GM19455 (cell line): ENCODE results near the gene STRBP.
"Not testable (repeated sequence)": the region's sequence is repeated elsewhere in the genome, so short reads cannot be mapped to it uniquely, and the experiment has no call there.

Source experiments
- ATAC-seq: cut with Tn5 transposase; IDR thresholded peaks from one replicate; pipeline ENCODE4 v1.9.1; 2021; ENCODE audit not compliant: unreplicated experiment

The STRBP gene

DNA sequence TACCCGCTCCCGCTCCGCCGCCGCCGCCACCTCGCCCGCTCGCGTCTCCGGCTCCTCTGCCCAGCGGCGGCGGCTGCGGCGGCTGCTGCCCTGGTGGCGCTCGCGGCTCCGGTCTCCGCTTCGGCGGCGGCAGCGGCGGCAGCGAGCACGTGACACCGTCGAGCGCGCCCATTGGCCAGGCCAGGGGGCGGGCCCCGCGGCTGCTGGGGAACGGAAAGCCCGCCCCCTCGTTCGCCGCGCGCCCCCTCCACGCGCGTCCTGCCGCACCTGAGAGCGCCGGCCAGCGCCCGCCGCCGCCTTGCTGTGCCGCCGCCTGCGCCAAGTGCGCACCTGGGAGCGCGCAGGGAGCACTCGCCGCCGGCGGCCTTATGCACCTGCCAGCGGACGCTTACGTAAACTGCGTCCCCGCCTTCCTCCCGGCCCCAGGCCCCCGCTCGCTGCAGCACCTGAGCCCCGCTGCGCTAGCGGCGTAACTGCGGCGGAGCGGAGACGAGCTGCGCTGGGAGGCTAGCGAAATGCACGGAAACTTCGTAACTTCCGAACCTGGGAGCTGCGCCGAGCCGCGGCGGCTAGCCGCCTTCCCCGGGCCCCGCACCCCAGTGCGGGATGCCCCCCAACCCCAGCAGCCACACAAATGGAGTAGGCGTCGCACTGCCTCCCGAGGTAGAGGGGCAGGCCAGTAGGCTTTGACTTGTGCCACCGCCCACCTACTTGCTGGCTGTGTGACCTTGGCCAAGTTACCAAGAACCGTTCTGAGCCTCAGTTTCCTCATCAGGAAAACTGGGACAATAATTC lies at the start of gene STRBP:
Gene STRBP (minus strand): TSS at position 122 of the 795 bp plus-strand sequence. CDS start 84,452 bp downstream, outside the sequence.
- peak; percentile 83 for ATAC-seq

DNA sequence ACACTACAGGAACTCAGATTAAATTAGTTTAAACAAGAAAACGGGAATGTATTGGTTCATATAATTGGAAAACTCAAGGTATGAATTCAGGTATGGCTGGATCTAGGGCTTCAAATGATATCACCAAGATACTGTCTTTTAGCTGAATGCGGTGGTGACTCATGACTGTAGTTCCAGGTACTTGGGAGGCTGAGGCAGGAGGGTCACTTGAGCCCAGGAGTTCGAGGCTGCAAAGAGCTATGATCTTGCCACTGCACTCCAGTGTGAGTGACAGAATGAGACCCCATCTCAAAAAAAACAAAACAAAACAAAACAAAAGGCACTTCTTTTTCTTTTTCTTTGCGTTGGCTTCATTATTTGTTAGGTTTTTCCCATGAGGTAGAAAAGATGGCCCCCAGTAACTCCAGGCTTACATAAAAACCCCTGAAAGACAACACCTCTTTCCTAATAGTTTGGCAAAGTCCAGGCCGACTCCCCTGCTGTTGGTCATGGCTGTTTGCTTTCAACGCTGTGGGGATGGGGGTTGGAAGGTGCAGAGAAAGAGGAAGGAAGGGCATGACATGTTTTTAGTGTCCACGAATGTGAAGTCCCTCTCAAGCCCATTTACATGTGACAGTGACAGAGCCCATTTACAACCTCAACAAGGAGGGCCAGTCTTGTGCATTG lies 47.8 kb upstream of the STRBP start:
- ATAC-seq, result no peak

DNA sequence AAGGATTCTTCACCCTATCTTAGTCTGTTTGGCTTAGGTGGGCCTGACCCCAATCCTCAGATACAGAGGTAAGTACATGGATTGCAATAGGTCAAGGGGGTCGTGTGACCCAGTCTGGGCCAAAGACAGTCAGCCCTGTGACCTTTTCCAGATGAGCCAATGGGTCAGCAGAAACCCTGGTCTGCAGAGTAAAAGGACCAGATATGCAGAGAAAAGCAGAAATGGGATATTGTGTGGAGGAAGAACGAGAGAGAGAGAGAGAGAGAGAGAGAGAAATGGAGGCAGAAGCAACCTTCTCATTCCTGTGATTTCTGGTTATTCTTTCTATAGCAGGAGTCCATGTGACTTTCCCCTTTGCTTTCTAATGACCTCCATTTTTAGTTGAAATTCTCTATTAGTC lies 47.2 kb upstream of the STRBP start:
- ATAC-seq, result no peak

DNA sequence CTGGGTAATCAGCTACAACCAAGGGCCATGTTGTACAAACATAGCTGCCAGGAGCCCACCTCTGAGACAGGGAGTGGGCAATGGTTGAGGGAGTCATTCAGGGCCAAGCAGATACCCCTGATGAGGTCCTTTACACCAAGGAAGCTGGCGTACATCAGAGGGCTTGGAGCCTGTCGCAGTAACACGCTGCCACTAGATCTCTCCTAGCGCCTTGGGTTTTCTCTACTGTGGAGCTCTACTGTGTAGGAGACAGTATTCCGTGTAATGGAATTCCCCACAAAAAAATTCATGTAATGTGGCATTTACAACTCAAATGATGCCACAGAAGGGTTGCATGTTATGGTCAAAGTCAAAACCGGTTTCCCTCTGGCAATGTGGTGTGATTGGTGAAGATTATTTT lies 46.2 kb upstream of the STRBP start:
- ATAC-seq, result no peak

DNA sequence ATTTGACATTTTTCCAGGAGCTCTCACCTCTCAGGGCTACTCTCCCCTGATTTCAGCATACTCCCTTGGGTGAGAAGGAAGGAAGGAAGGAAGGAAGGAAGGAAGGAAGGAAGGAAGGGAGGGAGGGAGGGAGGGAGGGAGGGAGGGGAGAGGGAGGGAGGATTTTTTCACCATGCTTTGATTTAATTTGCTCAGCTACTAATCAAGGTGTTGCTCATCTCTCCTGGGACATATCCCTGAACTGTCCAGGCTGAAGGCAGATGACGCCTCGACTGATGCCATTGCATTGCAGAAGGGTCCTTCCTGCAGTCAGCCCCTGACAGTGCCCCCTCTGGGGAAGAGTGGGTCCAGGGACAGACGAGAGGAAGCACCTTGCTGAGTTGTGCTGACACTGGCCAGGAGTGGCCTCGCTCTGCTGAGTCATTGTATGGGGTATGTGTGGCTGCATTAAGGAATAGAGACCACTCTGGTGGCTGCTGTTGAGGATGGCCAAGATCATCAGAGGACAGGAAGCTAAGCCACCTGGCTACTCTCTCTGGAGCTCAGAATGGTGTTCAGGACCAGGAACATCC lies 44.0 kb upstream of the STRBP start:
- ATAC-seq, result no peak

DNA sequence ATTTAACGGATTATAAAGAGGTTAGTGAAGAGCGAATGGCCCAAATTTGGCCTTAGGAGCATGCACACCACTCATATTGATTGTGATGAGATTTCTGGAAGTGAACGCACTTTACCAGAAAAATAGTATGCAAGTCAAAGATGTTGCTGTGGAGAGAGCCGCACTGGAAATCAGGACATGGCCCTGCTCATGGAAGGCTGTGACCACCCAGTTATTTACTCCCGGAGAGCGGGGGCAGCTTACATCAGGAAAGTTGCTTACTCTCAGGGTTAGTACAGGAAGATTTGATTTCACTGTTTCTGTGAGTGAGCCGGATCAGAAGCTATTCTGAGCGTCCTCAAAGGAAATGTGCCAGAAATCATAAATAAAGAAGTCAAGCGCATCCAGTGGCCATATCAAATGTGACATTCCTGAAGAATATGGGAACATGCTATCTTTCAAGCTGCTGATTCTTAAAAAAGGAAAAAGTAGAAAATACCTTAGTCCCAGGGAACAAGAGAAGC lies 42.9 kb upstream of the STRBP start:
- no peak for ATAC-seq

DNA sequence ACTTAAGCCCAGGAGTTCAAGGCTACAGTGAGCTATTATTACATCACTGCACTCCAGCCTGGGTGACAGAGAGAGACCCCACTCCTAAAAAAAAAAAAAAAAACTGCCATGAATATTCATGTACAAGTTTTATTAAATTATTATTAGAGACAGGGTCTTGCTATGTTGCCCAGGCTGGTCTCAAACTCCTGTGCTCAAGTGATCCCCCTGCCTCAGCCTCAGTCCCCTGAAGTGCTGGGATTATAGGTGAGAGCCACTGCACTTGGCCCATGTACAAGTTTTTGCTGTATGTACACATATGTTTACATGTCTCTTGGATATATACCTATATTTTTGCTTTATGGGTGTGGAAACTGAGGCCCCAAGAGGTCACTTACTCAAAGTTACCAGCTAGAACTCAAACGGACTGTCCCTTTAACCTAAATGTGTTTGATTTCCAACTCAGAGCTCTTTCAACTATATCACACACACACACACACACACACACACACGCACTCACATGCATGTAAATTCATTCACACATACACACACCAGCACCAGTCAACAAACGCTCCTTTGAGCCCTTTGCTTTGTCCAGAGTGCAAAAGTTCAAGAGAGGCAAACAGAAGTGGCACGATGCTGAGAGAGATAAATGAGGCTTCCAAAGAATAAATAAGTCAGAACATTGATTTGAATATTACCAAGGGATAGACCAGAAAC lies 42.3 kb upstream of the STRBP start:
- no peak for ATAC-seq

DNA sequence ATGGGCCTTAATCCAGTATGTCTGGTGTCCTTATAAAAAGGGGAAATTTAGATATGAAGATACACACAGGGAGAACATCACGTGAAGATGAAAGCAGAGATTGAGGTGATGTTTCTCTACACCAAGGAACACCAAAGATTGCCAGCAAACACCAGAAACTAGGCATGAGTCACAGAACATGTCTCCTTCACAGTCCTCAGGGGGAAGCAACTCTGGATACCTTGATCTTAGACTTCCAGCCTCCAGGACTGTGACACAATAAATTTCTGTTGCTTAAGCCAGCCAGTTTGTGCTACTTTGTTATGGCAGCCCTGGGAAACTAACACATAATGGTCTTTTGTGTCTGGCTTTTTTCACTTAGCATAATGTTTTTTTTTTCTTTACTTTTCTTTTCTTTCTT lies 41.2 kb upstream of the STRBP start:
- no peak for ATAC-seq

DNA sequence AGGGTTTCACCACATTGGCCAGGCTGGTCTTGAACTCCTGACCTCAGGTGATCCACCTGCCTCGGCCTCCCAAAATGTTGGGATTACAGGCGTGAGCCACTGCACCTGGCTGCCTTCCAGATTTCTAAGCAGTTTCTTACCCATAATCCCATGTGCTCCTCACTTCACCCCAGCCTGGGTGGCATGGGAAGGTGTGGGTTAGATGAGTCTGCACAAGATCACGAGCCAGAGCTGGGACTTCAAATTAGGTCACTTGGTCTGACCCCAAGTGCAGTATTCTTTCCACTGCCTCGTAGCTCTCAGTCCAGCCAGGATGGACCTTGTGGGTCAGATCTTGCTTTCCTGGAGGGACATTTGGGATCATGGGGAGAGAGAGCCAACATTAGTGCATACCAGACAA lies 37.5 kb upstream of the STRBP start:
- ATAC-seq, result no peak

DNA sequence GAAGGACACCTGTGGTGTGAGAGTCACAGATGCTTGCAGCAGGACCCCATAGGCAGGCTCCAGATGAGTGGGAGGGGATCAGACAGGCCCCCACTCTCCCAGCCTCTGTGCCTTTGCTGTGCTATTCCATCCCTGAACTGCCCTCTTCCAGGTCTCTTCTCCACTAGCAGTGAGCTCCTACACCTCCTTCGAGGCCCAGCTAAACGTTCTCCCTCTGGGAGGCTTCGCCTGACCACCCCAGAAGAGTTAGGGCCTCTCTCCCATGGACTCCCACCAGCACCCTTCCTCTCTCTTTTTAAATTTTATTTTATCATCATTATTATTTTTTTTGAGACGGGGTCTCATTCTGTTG lies 35.9 kb upstream of the STRBP start:
- ATAC-seq, result no peak

DNA sequence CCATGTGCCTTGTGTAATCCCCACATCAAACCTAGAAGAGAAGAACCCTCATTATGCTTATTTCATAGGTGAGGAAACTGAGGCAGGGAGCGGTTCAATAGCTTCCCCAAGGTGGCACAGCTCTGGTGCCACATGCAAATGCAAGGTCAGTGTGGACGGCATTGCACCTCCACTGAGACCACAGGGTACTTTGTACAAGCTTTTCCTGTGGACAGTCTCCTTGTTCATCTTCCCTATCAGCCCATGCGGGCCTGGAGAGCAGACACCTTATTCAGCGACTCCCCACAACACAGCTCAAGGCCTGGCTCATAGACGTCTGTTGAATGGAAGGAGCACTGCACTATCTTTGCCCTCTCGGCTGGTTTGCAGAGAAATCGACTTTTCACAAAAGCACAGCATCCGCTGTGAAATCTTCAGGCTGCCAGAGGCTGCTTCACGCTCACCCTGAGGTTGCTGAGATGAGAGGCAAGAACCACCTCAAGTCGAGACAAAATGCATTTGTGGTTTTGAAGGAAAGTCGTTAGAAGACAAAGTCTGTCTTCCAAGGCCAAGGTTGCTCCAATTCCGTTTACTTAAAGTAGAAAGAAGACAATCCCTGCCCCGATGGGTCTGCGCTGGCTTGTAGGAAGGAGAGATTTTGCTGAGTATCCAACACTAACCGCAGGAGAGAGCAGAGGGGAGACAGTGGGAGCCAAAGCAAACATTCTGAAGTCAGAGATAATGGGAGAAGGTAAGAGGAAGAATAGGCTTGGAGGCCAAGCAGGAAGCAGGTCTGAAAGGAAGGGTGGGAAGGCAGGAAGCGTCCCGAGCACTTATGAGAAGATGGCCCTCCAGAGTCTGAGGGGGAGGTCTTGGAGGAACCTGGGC lies 34.2 kb upstream of the STRBP start:
- no peak for ATAC-seq

DNA sequence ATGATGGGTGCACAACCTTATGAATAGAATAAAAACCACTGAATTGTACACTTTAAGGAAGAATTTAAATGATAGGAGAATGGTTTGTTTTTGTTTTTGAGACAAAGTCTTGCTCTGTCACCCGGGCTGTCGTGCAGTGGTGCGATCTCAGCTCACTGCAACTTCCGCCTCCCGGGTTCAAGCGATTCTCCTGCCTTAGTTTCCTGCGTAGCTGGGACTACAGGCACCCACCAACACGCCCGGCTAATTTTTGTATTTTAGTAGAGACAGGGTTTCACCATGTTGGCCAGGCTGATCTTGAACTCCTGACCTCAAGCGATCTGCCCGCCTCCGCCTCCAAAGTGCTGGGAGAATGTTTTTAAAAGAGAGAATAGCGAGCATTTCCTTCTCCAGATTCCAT lies 33.5 kb upstream of the STRBP start:
- ATAC-seq, result not testable (repeated sequence)

DNA sequence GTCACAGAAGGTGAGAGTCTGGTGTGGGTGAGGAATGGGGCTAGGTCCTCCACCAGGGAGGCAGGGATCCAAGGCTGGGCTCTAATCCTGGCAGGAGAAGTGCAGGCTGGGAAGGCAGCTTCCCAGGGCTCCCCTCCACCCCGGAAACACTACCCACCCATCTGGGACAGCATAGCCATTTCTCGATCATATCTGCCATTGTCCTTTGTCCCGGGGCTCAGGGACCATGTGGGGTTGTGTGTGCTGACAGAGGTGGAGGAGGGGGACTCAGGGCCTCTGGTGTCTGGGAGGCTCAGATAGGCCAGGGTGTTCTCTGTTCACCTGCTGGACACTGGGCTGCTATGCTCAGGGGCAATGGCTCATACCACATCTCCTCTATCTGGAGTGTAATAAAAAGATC lies 32.2 kb upstream of the STRBP start:
- ATAC-seq, result no peak

DNA sequence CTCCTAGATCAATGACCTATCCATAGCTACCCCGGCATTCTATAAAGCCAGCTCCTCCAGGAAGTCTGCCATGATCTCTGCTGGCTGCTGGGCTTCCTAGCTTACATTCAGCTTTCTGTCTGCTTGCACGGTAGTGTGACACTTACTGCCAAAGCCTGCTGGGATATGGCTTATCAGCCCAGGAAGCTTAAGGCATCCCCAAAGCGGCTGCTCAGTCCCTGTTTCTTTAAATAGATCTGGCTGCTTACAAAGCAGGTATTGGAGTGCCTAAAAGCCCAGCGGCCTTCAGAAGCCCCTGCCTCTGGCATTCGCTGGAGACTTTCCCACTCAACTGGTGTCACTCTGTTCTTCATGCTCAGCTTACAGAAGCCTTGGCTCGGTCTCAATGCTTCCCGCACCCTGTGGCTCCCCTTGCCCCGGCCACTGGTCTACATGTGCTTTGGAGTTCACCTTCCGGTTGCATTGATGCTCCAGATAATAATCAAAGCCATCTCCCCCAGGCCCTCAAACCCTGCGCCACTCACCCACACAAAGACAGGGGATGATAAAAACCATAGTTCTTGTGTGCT lies 31.3 kb upstream of the STRBP start:
- ATAC-seq, result no peak

DNA sequence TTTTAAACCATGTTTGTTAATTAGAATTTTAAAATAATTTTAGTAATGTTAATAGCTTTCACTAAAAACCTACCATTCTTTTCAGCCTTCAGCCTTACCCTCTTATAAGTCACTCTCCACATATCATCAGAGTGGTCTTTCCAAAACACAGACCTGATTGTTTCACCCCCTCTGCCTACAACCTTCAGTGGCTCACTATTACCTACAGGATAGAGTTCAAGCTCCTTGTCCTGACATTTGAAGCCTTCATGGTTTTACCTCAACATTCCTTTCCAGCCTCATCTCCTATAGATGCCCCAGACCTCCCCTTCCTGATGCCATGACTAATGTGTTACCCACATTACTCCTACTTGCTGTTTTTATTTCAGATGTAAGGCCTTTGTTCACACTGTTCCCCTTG lies 27.8 kb upstream of the STRBP start:
- no peak for ATAC-seq

DNA sequence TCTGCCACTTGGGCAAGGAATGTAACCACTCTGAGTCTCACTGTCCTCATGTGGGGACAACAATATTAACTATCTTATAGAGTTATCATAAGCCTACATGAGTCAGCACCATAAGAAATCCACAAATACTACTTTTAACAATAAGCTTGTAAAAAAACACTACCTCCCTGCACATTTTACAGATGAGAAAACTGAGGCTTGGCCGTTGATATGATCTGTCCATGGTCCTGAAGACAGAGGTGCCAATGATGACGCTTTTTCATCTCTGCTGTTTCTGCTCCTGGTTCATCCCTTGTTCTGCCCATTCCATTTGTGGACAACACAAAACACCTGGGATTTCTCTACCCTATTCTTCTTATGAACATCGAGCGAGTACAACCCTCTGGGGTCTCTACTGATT lies 23.4 kb upstream of the STRBP start:
- ATAC-seq, result no peak

DNA sequence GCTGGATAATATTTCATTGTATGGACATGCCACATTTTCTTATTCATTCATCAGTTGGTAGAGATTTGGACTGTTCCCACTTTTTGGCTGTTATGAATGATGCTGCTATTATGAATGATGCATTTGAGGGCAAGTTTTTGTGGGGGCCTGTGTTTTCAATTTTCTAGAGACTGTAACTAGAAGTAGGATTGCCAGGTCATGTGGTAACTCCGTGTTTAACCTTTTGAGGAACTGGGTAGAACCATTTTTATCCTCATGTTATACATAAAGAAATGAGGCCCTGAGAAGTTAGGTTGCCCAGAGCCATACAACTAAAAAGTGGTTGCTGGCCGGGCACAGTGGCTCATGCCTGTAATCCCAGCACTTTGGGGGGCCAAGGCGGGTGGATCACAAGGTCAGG lies 22.4 kb upstream of the STRBP start:
- no peak for ATAC-seq

DNA sequence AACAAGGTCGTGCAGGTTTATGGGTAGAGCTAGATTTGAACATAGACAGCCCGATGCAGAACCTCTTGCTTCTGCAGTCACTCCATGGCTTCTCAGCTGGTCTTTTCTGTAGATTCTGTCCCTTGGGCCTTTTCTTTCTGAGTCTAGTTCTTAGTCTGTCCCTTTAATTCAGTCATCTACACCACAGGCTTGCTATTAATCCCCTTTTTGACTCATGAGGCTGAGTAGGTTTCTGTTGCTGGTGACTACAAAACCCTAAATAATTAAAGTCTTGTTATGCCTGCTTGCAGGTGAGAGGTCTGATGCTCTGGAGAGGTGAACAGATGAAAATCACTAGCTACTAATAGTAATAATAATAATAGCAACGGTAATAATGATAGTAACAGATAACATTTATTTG lies 19.3 kb upstream of the STRBP start:
- no peak for ATAC-seq

DNA sequence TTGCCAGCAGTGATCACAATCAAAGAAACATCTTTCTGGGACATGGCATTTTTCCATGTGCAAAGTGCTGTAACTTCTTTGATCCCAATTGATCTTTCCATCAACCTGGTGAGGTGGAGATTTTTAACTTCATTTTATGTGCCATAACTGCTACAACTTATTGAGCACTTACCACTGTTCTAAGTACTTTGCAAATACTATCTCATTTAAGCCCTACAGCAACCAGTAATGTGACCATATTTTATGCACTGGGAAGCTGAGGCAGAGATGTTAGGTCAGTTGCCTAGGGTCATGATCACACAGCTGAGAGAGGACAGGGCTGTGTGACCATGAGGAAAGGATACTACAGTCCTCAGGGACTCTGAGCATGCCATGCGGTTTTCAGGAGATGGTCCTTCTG lies 17.9 kb upstream of the STRBP start:
- ATAC-seq, result no peak

DNA sequence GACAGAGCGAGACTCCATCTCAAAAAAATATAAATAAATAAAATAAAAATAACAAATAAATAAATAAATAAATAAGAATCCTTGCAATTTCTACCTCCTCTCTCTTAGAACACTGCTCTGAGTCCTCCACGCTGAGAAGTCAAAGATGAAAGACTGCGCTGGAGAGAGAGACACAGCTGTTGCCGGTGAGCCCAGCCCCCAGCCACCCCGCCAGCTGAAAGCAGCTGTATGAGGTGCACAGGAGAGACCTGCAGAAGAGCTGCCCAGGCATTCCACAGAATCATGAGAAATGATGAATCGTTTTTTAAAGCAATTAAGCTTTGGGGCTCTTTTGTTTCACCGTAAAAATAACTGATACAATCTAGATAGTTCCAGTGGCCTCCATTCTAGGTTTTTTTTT lies 16.3 kb upstream of the STRBP start:
- ATAC-seq, result no peak
